ENCODE data around the gene SPTBN1.

Gene SPTBN1

DNA sequence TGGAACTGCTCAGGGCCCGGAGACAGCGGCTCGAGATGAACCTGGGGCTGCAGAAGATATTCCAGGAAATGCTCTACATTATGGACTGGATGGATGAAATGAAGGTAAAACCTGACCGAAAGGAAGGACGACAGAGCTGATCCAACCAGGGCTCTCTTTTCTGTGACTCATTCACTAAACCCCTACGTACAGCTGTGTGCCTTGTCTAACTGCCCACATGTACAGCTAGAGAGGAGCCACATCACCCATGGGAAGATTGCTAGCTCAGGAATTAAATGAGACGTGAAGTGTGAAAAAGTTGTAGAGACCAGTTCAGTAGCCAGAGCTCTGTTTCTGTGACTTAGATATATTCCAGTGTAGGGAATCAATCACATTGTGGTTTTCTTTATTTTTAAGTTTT lies 170.0 kb downstream of the SPTBN1 start (continued):
- TF ChIP-seq CREB5 (CRISPR knock-in tag; IDR thresholded peaks at IDR 0.05; ENCODE audit: low read depth) = no peak
- no peak for TF ChIP-seq PATZ1 (CRISPR knock-in tag; IDR thresholded peaks at IDR 0.05; ENCODE audit: borderline replicate concordance)
- TF ChIP-seq RARB (CRISPR knock-in tag; IDR thresholded peaks at IDR 0.05) = no peak
- TF ChIP-seq TCF4 (CRISPR knock-in tag; IDR thresholded peaks at IDR 0.05; ENCODE audit: borderline replicate concordance) = no peak
- TF ChIP-seq GLIS3 (CRISPR knock-in tag; IDR thresholded peaks at IDR 0.05) = no peak
- TF ChIP-seq ZNF8 (CRISPR knock-in tag; IDR thresholded peaks at IDR 0.05) = no peak

- no peak for ATAC-seq
- TF ChIP-seq ZFP3 (CRISPR knock-in tag; IDR thresholded peaks at IDR 0.05) (no peak), ARNTL (CRISPR knock-in tag; IDR thresholded peaks at IDR 0.05; ENCODE audit: borderline replicate concordance, low read depth) (no peak), CSDC2 (CRISPR knock-in tag; IDR thresholded peaks at IDR 0.05) (no peak), PATZ1 (CRISPR knock-in tag; IDR thresholded peaks at IDR 0.05; ENCODE audit: borderline replicate concordance) (no peak), TCF4 (CRISPR knock-in tag; IDR thresholded peaks at IDR 0.05; ENCODE audit: borderline replicate concordance) (no peak), CSRNP3 (CRISPR knock-in tag; IDR thresholded peaks at IDR 0.05) (no peak), ESRRG (CRISPR knock-in tag; IDR thresholded peaks at IDR 0.05) (no peak), ZC3H10 (CRISPR knock-in tag; IDR thresholded peaks at IDR 0.05) (no peak), ZNF8 (CRISPR knock-in tag; IDR thresholded peaks at IDR 0.05) (no peak), ZFP30 (CRISPR knock-in tag; IDR thresholded peaks at IDR 0.05) (no peak), GLIS3 (CRISPR knock-in tag; IDR thresholded peaks at IDR 0.05) (no peak), ISL1 (CRISPR knock-in tag; IDR thresholded peaks at IDR 0.05) (no peak), CREB5 (CRISPR knock-in tag; IDR thresholded peaks at IDR 0.05; ENCODE audit: low read depth) (no peak), PPARA (CRISPR knock-in tag; IDR thresholded peaks at IDR 0.05; ENCODE audit: borderline replicate concordance) (no peak), TOX (CRISPR knock-in tag; IDR thresholded peaks at IDR 0.05; ENCODE audit: borderline replicate concordance) (no peak), ZNF565 (CRISPR knock-in tag; conservative IDR thresholded peaks at IDR 0.05; ENCODE audit: low read depth) (no peak), RARB (CRISPR knock-in tag; IDR thresholded peaks at IDR 0.05) (no peak)
- TF ChIP-seq, protein P1, sequence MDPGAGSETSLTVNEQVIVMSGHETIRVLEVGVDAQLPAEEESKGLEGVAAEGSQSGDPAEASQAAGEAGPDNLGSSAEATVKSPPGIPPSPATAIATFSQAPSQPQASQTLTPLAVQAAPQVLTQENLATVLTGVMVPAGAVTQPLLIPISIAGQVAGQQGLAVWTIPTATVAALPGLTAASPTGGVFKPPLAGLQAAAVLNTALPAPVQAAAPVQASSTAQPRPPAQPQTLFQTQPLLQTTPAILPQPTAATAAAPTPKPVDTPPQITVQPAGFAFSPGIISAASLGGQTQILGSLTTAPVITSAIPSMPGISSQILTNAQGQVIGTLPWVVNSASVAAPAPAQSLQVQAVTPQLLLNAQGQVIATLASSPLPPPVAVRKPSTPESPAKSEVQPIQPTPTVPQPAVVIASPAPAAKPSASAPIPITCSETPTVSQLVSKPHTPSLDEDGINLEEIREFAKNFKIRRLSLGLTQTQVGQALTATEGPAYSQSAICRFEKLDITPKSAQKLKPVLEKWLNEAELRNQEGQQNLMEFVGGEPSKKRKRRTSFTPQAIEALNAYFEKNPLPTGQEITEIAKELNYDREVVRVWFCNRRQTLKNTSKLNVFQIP (CRISPR knock-in tag; IDR thresholded peaks at IDR 0.05; ENCODE audit: borderline replicate concordance, low read depth) = no peak
Observed at GRCh38 chr2:54626884-54627283, 170.8 kb downstream of the SPTBN1 start.

DNA sequence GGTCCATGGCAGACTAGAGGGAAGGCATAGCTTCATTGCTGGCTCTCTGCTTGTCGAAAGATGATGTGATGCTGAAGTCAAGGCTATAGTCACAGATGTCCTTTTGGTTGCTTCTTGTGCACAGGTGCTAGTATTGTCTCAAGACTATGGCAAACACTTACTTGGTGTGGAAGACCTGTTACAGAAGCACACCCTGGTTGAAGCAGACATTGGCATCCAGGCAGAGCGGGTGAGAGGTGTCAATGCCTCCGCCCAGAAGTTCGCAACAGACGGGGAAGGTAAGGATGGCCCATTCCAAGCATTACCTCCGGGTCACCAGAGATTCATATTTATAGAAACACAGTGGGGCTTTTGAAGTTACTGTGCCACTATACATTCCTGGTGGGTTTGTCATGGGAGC lies 171.8 kb downstream of the SPTBN1 start:
- no peak for ATAC-seq
- TF ChIP-seq TSHZ2 (CRISPR knock-in tag; IDR thresholded peaks at IDR 0.05) (no peak), ZC3H10 (CRISPR knock-in tag; IDR thresholded peaks at IDR 0.05) (no peak), ZNF8 (CRISPR knock-in tag; IDR thresholded peaks at IDR 0.05) (no peak), TCF4 (CRISPR knock-in tag; IDR thresholded peaks at IDR 0.05; ENCODE audit: borderline replicate concordance) (no peak), ZNF565 (CRISPR knock-in tag; conservative IDR thresholded peaks at IDR 0.05; ENCODE audit: low read depth) (no peak), PPARA (CRISPR knock-in tag; IDR thresholded peaks at IDR 0.05; ENCODE audit: borderline replicate concordance) (no peak), GLIS3 (CRISPR knock-in tag; IDR thresholded peaks at IDR 0.05) (no peak), ISL1 (CRISPR knock-in tag; IDR thresholded peaks at IDR 0.05) (no peak), OSR1 (CRISPR knock-in tag; IDR thresholded peaks at IDR 0.05) (no peak), ARNTL (CRISPR knock-in tag; IDR thresholded peaks at IDR 0.05; ENCODE audit: borderline replicate concordance, low read depth) (no peak), TOX (CRISPR knock-in tag; IDR thresholded peaks at IDR 0.05; ENCODE audit: borderline replicate concordance) (no peak), ZFP30 (CRISPR knock-in tag; IDR thresholded peaks at IDR 0.05) (no peak), CSRNP3 (CRISPR knock-in tag; IDR thresholded peaks at IDR 0.05) (no peak), ZNF70 (CRISPR knock-in tag; IDR thresholded peaks at IDR 0.05) (no peak), SNAI2 (CRISPR knock-in tag; IDR thresholded peaks at IDR 0.05) (no peak)
